GM21367 (cell line): ENCODE results near the gene YPEL3.

ENCODE experiments used
- ATAC-seq: cut with Tn5 transposase; IDR thresholded peaks from one replicate; pipeline ENCODE4 v1.9.1; 2021; ENCODE audit not compliant: unreplicated experiment

The YPEL3 gene

DNA sequence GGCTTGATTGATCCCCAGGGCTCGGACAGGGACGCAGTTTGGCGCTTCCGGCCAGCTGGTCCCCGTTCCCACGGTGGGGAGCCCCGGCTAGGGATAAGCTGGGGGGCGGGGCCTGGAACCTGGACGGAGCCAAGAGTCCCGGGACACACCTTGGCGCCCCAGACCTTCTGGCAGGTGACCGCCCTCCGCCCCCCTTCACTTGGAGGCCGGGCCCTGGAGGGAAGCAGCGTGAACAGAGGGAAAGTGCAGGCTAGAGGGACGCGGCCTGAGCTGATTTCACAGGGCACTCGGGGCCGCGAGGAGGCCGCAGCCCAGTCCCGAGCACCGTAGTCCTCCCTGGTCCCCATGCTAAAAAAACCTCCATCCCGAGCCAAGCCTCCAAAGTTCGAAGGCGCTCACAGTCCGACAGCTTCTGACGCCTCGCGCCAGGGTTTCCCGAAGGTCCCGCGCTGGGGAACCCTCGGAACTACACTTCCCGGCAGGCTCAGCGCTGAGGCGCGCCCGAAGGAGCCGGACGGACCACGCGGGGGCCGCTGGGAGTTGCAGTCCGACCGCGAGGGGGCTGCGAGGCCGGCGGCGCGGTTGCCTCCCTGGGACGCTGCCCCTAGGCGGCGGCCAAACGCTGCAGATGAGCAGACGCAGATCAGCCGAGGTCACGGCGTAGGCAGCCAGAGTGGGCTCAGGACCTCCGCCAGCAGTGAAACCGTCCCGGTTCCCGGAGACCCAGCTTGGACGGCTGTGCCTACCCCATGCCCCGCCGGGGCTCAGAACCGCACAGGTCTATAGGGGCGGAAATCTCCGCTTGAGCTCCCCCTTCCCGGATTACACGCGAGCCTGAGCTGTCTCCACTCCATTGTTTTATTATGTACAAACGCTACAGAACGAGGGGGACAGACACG, 4.3 kb downstream of the YPEL3 start, which contains the start of gene TBX6:
TSS of gene TBX6 (minus strand) at position 451 of the 899 bp plus-strand sequence. CDS start 731 bp downstream, outside the sequence.
- peak; percentile 62 for ATAC-seq

DNA sequence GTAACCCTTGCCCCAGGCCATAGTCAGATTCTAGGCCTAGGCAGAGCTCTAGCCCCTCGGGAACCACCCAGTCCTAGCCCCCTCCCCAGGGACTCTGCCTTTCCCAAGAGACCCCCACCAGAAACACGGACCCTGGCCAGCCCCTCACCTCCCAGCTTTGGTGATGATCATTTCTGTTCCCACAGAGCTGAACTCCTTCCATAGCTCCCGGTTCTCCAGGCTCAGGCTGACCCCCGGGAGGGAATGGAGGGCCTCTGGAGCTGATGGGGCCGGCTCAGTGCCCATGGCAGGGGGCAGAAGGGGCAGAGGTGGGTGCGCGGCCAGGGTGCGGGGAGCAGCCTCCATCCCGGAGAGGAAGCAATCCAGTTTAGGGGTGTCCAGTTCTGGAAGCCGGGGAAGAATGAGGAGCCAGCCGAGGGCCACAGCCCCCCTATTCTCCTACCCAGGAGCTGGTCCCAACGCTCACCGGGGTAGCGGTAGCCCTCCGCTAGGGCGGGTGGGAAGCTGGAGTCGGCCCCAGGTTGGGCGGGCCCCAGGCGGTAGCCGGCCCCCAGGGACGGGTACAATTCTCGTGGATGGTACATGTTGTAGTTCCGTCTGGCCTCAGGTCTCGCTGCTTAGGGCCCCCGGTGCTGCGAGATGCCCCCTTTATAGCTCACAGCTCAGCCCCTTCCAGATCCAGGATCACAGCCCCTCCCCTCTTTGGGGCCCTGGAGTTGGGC, 5.2 kb downstream of the YPEL3 start:
- no peak for ATAC-seq

DNA sequence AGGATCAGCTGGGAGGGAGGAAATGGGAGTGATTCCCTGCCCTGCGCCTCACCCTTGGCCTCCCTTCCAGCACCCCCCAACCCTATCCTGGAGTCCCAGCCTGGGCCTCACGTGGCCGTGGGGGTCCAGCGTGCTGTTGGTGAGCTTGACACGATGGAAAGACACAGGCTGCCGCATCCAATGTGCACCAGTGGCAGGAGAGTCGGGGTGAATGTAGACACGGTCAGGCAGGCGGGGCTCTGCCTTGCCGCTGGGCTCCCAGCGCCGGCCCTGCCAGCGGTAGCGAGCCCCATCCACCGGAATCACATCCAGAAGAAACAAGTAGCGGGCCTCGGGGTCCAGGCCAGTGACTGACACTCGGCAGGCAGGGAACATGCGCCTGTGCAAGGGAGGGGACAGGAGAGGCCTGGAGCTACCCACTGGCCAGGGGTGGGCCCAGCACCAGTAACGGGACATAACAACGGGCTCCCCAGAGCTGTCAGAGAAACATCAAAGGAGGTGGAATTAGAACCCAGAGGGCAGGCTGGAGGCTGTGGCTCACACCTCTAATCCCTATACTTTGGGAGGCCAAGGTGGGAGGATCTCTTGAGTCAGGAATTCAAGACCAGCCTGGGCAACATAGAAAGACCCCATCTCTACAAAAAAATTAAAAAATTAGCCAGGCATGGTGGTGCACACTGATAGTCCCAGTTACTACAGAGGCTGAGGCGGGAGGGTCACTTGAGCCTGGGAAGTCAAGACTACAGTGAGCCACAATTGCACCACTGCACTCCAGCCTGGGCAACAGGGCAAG, 7.0 kb downstream of the YPEL3 start:
- ATAC-seq, result no peak

DNA sequence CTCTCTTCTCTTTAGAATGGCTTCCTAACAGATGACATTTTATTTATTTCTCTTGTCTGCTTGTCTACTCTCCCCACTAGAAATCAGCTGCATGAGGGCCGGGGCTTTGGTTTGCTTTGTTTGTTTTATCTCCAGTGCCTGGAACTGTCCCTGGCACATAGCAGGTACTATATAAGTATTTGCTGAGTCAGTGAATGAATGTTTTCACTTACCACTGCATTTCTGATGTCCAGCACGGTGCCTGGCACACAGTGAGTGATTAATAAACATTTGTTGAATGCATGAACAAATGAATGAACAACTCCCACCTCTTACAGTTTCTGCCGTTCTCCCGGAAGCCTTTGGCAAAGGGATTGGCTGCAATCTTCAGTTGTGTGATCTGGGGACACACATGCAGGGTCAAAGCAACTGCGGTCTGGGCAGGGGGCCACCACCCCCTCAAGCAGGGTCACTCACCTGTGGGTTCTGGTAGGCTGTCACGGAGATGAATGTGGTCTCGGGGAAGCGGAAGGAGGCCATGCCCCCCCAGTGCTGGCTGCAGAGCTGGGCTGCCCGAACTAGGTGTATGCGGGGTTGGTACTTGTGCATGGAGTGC, 7.7 kb downstream of the YPEL3 start:
- ATAC-seq, result no peak

DNA sequence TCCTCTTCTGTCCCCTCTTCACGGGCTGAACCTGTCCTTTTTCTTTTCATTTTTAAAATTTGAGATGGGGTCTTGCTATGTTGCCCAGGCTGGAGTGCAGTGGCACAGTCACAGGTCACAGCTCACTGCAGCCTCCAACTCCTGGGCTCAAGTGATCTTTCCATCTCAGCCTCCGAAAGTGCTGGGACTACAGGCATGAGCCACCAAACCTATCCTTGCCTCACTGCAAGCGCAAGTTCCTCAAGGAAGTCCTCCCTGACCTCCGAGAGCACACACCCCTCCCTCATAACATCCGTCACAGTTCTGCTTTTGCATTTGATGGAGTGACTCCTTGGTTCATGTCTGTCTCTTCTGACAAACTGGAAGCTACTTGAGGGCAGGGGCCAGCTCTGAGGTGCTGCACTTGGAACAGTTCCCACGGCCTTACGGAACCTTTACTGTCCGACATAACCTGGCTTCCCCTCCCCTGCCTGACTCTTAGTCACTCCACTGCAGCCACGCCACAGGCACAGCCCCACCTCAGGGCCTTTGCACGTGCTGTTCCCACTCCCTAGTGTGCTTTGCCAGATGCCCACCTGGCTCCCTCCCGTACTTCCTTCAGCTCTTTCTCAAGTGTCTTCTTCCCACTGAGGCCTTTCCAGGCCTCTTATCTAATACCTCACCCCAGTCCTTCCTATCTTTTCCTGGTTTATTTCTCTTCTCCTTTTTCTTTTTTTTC, 8.7 kb downstream of the YPEL3 start:
- ATAC-seq, result no peak

DNA sequence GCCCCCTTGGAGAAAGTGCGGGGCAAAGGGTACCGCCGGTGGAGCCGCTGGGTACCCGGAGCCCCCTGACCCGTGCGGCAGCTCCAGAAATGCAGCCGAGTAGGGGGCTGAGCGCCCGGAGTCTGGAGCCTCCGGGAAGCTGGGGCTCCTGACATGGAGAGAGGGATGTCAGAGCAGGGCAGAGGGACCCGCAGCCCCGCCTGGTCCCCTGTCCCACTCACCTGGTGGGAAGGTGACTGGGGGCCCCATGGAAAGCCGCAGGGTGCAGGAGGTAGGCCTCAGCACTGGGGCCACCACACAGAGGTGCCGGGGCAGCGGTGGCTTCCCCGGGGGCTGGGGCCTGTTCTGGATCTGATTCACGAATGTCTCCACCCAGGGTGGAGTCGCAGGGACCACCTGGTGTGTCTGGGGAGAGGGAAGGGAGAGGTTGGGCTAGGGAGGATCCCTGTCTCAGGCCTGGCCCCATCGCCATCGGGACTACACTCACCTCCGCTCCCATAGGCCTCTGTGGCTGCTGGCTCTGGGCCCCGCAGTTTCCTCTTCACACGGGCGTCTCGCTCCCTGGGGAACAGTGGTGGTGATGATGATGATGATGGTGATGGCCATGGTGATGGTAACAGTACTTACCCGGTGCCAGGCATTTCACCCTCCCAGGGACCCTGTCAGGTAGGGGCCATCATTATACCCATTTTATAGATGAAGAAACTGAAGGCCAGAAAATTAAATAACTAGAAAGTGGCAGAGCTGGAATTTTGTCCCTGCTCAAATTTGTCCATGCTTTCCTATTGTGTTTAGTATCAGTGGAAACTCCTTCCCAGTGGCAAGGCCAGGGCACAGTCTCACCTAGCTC, 9.5 kb downstream of the YPEL3 start:
- ATAC-seq, result no peak

DNA sequence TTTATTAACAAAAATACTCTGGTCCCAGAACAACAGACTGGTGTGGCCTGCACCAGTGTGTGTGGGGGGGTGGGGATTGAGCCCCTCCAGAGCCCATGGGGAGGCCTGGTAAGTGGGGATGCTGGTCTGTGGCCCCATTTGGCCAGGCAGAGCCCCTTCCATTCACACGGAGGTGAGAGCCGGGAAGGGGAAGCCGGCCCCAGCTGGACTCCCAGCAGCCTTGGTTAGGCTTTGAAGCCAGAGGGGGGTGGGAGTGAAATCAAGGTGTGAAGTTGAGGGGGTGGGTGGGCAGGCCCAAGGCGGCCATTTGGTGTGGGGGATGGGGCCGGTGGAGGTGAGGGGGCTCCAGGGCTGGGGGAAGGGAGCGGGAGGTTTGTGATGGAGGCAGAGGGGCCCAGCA, 10.2 kb downstream of the YPEL3 start:
- ATAC-seq, result no peak

DNA sequence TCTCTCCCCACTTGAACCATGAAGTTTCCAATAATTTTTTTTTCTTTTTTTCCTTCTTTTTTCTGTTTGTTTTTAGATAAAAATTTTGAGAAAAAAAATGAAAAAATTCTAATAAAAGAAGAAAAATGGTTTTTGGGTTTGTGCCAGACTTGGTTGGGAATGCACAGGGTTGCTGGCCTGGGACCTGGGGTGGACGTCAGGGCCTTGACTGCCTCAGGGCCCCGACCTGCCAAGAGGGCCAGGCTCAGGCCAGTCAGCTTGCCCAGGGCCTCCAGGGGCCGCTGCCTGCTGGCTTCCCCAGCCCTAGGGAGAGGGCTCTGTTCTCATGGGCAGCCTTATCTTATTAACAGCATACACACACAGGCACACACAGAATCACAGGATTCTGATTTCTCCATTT, 10.8 kb downstream of the YPEL3 start:
- no peak for ATAC-seq

DNA sequence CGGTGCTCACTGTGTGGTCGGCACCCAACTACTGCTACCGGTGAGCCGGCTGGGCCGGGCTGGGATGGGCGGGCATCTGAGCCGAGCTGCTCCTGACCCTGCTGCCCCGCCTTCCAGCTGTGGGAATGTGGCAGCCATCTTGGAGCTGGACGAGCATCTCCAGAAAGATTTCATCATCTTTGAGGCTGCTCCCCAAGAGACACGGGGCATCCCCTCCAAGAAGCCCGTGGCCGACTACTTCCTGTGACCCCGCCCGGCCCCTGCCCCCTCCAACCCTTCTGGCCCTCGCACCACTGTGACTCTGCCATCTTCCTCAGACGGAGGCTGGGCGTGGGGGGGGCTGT, 11.2 kb downstream of the YPEL3 start:
- no peak for ATAC-seq

DNA sequence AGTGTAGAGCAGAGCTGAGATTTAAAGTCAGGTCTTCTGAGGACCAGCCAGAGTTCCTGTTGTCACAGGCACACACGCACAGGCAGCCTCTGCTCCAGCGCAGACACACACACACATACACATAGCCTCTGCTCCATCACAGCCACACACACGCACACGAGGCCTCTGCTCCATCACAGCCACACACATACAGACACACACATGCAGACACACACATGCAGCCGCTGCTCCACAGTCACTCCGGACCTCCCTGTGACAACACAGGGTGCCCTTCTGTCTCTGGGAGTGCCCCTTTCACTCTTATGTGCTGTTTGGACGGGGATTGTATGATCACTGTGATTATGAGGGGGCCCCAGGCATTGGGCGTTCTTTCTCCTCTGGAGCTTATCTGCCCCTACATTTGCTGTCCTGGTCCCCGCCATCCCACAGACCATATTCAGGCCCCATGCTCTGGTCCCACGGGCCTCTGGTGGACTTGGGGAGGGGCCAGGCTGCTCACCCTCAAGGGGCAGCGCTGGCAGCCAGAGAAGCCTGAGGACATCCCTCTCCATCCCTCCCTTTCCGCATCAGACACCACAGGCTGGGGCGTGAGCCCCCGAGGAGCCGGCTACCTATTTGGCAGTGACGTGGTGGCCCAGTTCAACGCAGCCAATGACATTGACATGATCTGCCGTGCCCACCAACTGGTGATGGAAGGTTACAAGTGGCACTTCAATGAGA, 11.8 kb downstream of the YPEL3 start:
- ATAC-seq, result no peak

DNA sequence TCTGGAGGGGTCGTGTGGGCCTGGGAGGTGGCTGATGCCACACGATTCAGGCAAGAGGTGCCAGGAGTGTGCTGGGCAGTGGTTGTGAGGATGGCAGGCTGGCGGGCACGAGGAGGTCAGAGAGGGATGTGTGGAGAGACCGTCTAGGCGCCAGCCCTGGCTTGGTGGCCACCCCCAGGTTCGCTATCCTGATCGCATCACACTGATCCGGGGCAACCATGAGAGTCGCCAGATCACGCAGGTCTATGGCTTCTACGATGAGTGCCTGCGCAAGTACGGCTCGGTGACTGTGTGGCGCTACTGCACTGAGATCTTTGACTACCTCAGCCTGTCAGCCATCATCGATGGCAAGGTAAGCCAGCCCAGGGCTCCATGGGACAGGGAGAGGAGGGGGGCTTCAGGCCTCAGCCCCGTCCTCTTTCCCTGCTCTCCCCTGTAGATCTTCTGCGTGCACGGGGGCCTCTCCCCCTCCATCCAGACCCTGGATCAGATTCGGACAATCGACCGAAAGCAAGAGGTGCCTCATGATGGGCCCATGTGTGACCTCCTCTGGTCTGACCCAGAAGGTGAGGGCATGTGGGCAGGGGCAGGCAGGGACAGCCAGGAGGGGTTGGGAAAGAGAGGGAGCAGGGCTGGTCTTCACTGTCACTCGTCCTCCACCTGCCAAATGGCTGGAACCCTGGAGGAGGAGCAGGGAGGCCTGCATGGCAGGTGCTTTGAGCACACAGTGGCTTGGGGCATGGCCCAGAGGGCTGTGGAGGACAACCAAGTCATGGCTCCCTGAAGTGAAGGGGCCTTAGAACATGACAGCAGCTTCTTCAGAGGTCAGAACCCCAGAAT, 12.6 kb downstream of the YPEL3 start:
- ATAC-seq, result no peak

DNA sequence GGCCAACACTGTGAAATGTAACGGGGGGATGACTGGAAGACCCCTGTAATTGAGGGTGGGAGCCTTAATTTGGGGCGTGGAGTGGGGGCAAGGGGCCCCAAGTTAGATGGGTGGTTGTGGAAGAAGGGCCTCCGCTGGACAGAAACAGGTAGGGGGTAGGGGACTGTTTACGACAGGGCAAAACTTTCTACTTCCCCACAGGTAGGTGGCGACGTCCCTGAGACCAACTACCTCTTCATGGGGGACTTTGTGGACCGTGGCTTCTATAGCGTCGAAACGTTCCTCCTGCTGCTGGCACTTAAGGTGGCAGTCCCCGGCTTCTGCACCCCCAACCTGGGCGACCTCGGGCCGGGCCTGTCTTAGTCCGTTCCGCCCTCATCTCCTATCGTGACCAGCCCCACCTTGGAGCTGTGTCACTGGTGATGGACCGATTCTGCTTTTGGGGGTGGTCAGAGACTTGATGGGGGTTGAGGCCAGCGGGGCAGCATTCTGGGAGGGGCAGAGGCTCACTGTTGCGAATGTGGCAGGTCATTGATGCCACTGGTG, 13.4 kb downstream of the YPEL3 start:
- ATAC-seq, result no peak

DNA sequence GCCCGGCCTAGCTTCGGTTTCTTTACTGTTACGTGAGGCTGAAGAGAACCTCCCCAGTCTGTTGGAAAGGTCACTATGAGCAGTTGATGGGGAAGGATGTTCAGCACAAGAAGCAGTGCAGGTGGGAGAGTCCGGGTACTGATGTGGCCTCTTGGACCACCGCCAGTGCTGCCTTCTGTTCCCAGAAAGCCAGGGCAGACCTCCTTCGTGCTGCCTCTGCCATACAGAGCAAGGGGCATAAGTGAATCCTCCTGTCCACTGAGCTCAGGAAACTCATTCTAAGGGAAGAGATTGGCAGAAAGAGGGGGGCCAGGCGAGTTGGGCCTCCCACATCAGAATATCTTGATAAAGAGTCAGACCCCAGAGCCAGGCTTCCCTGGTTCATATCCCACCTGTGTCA, 16.5 kb downstream of the YPEL3 start:
- ATAC-seq, result no peak

DNA sequence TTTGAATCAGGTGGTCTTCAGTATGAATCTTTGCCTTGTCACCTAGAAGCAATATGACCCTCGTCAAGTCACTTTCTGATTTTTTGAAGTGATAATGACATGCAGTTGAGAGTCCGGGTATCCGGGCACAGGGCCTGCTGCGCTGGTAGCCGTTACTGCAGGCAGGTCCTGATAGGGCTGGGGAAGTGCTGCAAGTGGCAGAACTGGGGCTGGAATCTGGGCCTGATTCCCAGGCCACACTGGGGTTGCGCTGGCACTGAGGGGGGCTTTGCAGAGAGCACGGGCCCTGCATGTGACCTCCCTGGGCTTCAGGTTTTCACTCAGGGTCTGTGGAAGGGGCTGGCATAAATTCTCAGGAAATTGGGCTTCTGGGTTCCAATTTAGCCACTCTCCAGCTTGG, 17.3 kb downstream of the YPEL3 start:
- no peak for ATAC-seq

DNA sequence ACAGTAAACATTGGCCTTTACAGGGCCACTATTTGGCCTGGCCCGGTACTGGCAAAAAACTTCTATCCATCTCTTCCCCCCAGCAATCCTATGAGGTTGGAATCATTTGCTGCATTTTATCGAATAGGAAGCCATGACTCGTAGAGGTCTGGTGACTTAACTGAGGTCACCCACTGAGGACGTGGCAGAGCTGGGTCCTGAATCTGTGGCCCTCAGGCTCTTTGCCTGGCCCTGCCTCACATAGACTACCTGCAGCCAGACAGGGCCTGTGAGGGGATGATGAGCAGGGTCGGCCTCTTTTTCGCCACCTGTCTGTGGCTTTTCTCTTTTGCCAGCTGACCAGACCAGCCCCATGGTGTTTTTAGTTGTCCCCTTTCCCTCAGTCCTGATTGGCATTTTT, 18.4 kb downstream of the YPEL3 start:
- ATAC-seq, result no peak

DNA sequence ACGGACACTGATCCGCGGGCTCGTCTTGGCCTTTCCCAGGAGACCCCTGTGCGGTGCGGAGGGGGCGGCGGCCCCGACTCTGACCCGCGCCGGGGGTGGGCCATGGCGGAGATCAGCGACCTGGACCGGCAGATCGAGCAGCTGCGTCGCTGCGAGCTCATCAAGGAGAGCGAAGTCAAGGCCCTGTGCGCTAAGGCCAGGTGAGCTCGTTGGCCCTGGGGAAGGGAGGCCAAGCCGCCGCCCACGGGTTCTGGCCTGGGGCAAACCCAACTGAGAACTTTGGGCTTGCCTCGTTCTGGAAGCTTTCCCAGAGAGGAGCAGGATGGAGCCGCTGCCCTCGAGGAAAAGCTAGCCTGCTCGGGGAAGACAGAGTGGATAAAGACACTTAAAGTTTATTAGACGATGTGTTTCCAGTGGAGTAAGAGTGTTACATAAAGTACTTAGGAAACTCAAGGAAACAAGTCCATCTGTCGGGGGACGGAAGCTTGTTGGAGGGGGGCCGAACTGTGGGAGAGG, 19.7 kb downstream of the YPEL3 start:
- ATAC-seq, result no peak

DNA sequence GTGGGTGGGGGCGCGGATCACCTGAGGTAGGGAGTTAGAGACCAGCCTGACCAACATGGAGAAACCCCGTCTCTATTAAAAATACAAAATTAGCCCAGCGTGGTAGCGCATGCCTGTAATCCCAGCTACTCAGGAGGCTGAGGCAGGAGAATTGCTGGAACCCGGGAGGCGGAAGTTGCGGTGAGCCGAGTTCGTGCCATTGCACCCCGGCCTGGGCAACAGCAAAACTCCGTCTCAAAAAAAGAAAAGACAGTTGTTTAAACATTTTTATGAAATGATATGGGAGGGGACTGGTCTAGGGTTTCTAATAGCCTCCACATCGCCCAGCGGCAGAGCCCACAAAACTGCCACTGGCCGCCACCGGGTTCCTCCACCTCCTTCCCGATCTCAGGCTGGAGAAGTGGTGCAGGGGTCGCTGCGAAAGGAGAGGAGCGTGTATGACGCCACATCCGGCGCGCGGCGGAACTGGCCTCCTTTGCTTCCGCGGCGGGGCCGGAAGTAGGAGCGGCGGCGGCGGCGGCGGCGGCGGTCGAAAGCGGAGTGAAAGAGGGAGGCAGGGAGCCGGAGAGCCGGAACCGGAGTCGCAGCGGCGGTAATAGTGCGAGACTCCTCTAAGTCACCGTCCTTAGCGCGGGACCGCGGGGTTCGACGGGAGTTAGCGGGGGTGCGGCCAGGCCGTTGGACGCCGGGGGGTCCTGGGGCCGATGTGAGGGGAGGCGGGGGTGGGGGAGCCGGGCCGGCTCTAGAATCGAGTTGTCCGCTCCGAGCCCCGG, 20.3 kb downstream of the YPEL3 start, which contains the start of gene PPP4C:
TSS of gene PPP4C (plus strand) at position 492 of the 773 bp plus-strand sequence. CDS start 384 bp downstream, outside the sequence.
- ATAC-seq, result peak; percentile 49
